ENCODE results near the gene AHCY.

DNA sequence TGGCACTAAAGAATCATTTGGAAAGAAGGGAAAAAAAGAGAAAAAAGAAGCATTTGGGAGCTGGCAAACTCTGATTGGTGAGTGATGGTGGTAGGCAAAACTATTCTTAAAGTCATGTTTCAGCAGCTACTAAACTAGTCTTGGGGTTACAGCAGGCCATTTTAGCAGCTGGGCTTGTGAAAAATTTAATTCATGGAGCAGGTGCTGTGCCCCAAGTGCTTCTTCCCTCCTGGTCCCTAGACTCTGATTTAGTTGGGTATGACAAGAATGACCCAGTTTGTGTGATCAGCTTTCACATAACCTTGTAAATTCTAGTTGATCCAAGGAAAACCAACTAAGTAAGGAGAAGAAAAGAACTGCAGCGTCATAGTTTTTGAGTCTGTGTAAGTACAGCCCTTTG is 63.0 kb downstream of the AHCY start:
- TF ChIP-seq, protein P1, sequence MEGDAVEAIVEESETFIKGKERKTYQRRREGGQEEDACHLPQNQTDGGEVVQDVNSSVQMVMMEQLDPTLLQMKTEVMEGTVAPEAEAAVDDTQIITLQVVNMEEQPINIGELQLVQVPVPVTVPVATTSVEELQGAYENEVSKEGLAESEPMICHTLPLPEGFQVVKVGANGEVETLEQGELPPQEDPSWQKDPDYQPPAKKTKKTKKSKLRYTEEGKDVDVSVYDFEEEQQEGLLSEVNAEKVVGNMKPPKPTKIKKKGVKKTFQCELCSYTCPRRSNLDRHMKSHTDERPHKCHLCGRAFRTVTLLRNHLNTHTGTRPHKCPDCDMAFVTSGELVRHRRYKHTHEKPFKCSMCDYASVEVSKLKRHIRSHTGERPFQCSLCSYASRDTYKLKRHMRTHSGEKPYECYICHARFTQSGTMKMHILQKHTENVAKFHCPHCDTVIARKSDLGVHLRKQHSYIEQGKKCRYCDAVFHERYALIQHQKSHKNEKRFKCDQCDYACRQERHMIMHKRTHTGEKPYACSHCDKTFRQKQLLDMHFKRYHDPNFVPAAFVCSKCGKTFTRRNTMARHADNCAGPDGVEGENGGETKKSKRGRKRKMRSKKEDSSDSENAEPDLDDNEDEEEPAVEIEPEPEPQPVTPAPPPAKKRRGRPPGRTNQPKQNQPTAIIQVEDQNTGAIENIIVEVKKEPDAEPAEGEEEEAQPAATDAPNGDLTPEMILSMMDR (conservative IDR thresholded peaks at IDR 0.05 in 1 of 2, IDR thresholded peaks at IDR 0.05 in 1 of 2; ENCODE audit: extremely low read depth in 1 of 2, insufficient read depth in 1 of 2, low read depth in 1 of 2, low read length in 2 of 2) = no peak
- no peak for TF ChIP-seq EZH2 (IDR thresholded peaks at IDR 0.05; ENCODE audit: borderline replicate concordance, low read length)

Measured in mammary epithelial cell (primary cell).